Aorta (tissue), 5 donors: ENCODE data around the gene EPHB1. TPM values are rescaled to one million over a fixed set of nuclear protein-coding genes. Genes with fewer than 3 reads are reported as not detected.

Experiments
- ATAC-seq: fragments of 200-7000 bp; cut with Tn5 transposase; one replicate; pipeline ENCODE4 v1.9.1; 2022; ENCODE audit warnings: moderate library complexity; ENCODE audit not compliant: low FRiP score
- DNase-seq, 2 donors: peaks; one replicate each; pipeline ENCODE4 v3.0.0-alpha.2; 2020
- H3K27ac ChIP-seq, 2 donors: one replicate each; pipeline ENCODE4 v1.5.1; 2013; ENCODE audit warnings: low read length in 2 of 2, mild to moderate bottlenecking in 2 of 2, moderate library complexity in 2 of 2, control low read depth in 1 of 2, inconsistent platforms in 1 of 2, low read depth in 1 of 2
- H3K27me3 ChIP-seq, 2 donors: one replicate each; pipeline ENCODE4 v1.6.1; 2013; ENCODE audit warnings: control low read depth in 1 of 2, low read length in 1 of 2, mild to moderate bottlenecking in 1 of 2, moderate library complexity in 1 of 2; ENCODE audit not compliant: insufficient read depth in 2 of 2, control insufficient read depth in 1 of 2
- H3K36me3 ChIP-seq, 2 donors: one replicate each; pipeline ENCODE4 v1.6.1; 2013; ENCODE audit warnings: control low read depth in 1 of 2, low read length in 1 of 2, mild to moderate bottlenecking in 1 of 2; ENCODE audit not compliant: insufficient read depth in 2 of 2, control insufficient read depth in 1 of 2
- H3K4me1 ChIP-seq, 2 donors: one replicate each; pipeline ENCODE4 v1.6.1; 2013; ENCODE audit warnings: low read length in 2 of 2, control low read depth in 1 of 2, mild to moderate bottlenecking in 1 of 2, moderate library complexity in 1 of 2; ENCODE audit not compliant: insufficient read depth in 2 of 2, control insufficient read depth in 1 of 2
- H3K4me3 ChIP-seq, 2 donors: one replicate each; pipeline ENCODE4 v1.5.1; 2013; ENCODE audit warnings: low read length in 2 of 2, control low read depth in 1 of 2, mild to moderate bottlenecking in 1 of 2
- H3K9me3 ChIP-seq: one replicate; pipeline ENCODE4 v1.6.1; 2013; ENCODE audit warnings: mild to moderate bottlenecking, low read length; ENCODE audit not compliant: control insufficient read depth
- whole genome bisulfite sequencing, 2 donors: extraction: QIAGEN DNeasy Blood & Tissue Kit; methylation state at CpG; one replicate each; pipeline ENCODE4 v1.1.7; 2013; 5-methylcytosine and 5-hydroxymethylcytosine counted together
- intact Hi-C, 2 donors: fragments of 100-400 bp; cut with DNase I; formaldehyde crosslinking; loops; one replicate each; pipeline versions ENCODE4 v1.14.2 to v1.15.0; 2022
- polyA plus RNA-seq, 2 donors: library from polyadenylated mRNA; stranded (reverse); fragments of 200-250 nt; gene quantifications; one replicate each; pipeline ENCODE4 v1.2.3, GENCODE V29; 2013
- total RNA-seq, 2 donors: library from RNA; stranded (reverse); fragmentation: NEBNext Ultra II Directional; extraction: Animal tissue kit (Norgen Biotek cat#: 25700); gene quantifications; one replicate each; pipeline ENCODE4 v1.2.1, GENCODE V29; 2021
- donor health status: healthy with polysubstance abuse.
- donor health status: Bipolar disorder and iron deficiency.
- donor health status: DM: no; HTN: no; CAD: no.
- donor health status: DM: no; HTN: no; CAD: no.
- donor health status: DM: yes; HTN: yes; CAD: no.

The EPHB1 gene
- total and polyA plus RNA-seq, 4 donors = 0.31 to 4.8 (median 3.6) TPM; not detected in 1

GRCh38 chr3:134949150-134949549, 154.1 kb downstream of the EPHB1 start:
- DNase-seq (no peak), ATAC-seq (no peak)
- intact Hi-C loops = no loop called here
- peaks cover 0 to 2% of the 10 kb centered on the region in 2 donors for H3K36me3 ChIP-seq
- no peaks in the 10 kb centered on the region for H3K27me3 ChIP-seq
- no peaks in the 10 kb centered on the region for H3K9me3 ChIP-seq
- no peak overlapping the region for H3K4me3 ChIP-seq
- H3K27ac ChIP-seq = no peak overlapping the region
- no peaks in the 10 kb centered on the region for H3K4me1 ChIP-seq
- WGBS, 2 donors = 69 to 81% methylated on average over 2 of the region's 2 CpGs

- H3K4me3 ChIP-seq = no peak overlapping the region
- no peak for ATAC-seq
- no peaks in the 10 kb centered on the region for H3K27me3 ChIP-seq
- H3K36me3 ChIP-seq = peaks cover 0 to 2% of the 10 kb centered on the region in 2 donors
- 32 to 33% methylated on average over 1 of the region's 1 CpG for WGBS, 2 donors
- H3K27ac ChIP-seq = no peak overlapping the region
- H3K9me3 ChIP-seq = peaks cover 2% of the 10 kb centered on the region
- DNase-seq = no peak
- intact Hi-C loops = no loop called here
- H3K4me1 ChIP-seq = no peaks in the 10 kb centered on the region
These were observed 157.3 kb downstream of the EPHB1 start for GRCh38 chr3:134952371-134952770.

- no peak for ATAC-seq
These were observed 160.8 kb downstream of the EPHB1 start for GRCh38 chr3:134955874-134956273.

GRCh38 chr3:134956395-134956794, 161.3 kb downstream of the EPHB1 start:
- H3K9me3 ChIP-seq = peaks cover 2% of the 10 kb centered on the region
- no peak for ATAC-seq
- WGBS, 2 donors = 94 to 96% methylated on average over 2 of the region's 2 CpGs
- H3K4me3 ChIP-seq = no peak overlapping the region
- DNase-seq = no peak
- intact Hi-C loops = no loop called here
- no peaks in the 10 kb centered on the region for H3K4me1 ChIP-seq
- H3K27me3 ChIP-seq = no peaks in the 10 kb centered on the region
- peaks cover 0 to 2% of the 10 kb centered on the region in 2 donors for H3K36me3 ChIP-seq
- H3K27ac ChIP-seq = no peak overlapping the region

More at GRCh38 chr3:134955874-134956273, 160.8 kb downstream of the EPHB1 start:
- H3K9me3 ChIP-seq = peaks cover 2% of the 10 kb centered on the region
- no peaks in the 10 kb centered on the region for H3K27me3 ChIP-seq
- H3K4me3 ChIP-seq = no peak overlapping the region
- intact Hi-C loops = no loop called here
- no peaks in the 10 kb centered on the region for H3K4me1 ChIP-seq
- no peak for DNase-seq
- WGBS, 2 donors = 17% methylated on average over 2 of the region's 2 CpGs
- H3K36me3 ChIP-seq = peaks cover 0 to 2% of the 10 kb centered on the region in 2 donors
- H3K27ac ChIP-seq = no peak overlapping the region

- Histone ChIP-seq H3K9me3 (peaks cover 2% of the 10 kb centered on the region), H3K4me1 (no peaks in the 10 kb centered on the region), H3K4me3 (no peak overlapping the region), H3K27me3 (no peaks in the 10 kb centered on the region), H3K27ac (no peak overlapping the region), H3K36me3 (peaks cover 0 to under 1% of the 10 kb centered on the region in 2 donors)
- DNase-seq = no peak
- no peak for ATAC-seq
- intact Hi-C loops = no loop called here
- WGBS, 2 donors = 0 to 97% methylated on average over 1 of the region's 1 CpG
These were observed 161.8 kb downstream of the EPHB1 start for GRCh38 chr3:134956844-134957243.

- no peak for ATAC-seq
- no peak for DNase-seq
- H3K27ac ChIP-seq = no peak overlapping the region
- H3K36me3 ChIP-seq = no peaks in the 10 kb centered on the region
- no peaks in the 10 kb centered on the region for H3K4me1 ChIP-seq
- H3K9me3 ChIP-seq = peaks cover 2% of the 10 kb centered on the region
- no peaks in the 10 kb centered on the region for H3K27me3 ChIP-seq
- intact Hi-C loops = no loop called here
- no peak overlapping the region for H3K4me3 ChIP-seq
These were observed 164.5 kb downstream of the EPHB1 start for GRCh38 chr3:134959516-134959915.

- Histone ChIP-seq H3K9me3 (no peaks in the 10 kb centered on the region), H3K27ac (no peak overlapping the region), H3K4me1 (no peaks in the 10 kb centered on the region), H3K4me3 (no peak overlapping the region), H3K36me3 (no peaks in the 10 kb centered on the region), H3K27me3 (no peaks in the 10 kb centered on the region)
- DNase-seq (no peak), ATAC-seq (no peak)
- WGBS, 2 donors = 70% methylated on average over 5 of the region's 5 CpGs
- intact Hi-C loops = no loop called here
These were observed 169.2 kb downstream of the EPHB1 start for GRCh38 chr3:134964226-134964625.

- H3K9me3 ChIP-seq = no peaks in the 10 kb centered on the region
- H3K4me3 ChIP-seq = no peak overlapping the region
- no peaks in the 10 kb centered on the region for H3K36me3 ChIP-seq
- WGBS, 2 donors = 72 to 78% methylated on average over 3 of the region's 3 CpGs
- no peak overlapping the region for H3K27ac ChIP-seq
- no peaks in the 10 kb centered on the region for H3K27me3 ChIP-seq
- ATAC-seq (no peak), DNase-seq (no peak)
- H3K4me1 ChIP-seq = no peaks in the 10 kb centered on the region
- intact Hi-C loops = no loop called here
These were observed 170.9 kb downstream of the EPHB1 start for GRCh38 chr3:134965865-134966481.

GRCh38 chr3:134970895-134971294, 175.8 kb downstream of the EPHB1 start:
- no peak for ATAC-seq
- Histone ChIP-seq H3K27ac (no peak overlapping the region), H3K27me3 (no peaks in the 10 kb centered on the region), H3K4me1 (no peaks in the 10 kb centered on the region), H3K9me3 (no peaks in the 10 kb centered on the region), H3K36me3 (no peaks in the 10 kb centered on the region), H3K4me3 (no peak overlapping the region)
- intact Hi-C loops = no loop called here
- 76 to 77% methylated on average over 2 of the region's 2 CpGs for WGBS, 2 donors
- no peak for DNase-seq
